Measurements from ENCODE around the gene TMEM131L.
A peak's percentile ranks its signal among the peaks of the same experiment; 100 is the strongest.
"Not testable (repeated sequence)": the region's sequence is repeated elsewhere in the genome, so short reads cannot be mapped to it uniquely, and the experiment has no call there.

The TMEM131L gene

DNA sequence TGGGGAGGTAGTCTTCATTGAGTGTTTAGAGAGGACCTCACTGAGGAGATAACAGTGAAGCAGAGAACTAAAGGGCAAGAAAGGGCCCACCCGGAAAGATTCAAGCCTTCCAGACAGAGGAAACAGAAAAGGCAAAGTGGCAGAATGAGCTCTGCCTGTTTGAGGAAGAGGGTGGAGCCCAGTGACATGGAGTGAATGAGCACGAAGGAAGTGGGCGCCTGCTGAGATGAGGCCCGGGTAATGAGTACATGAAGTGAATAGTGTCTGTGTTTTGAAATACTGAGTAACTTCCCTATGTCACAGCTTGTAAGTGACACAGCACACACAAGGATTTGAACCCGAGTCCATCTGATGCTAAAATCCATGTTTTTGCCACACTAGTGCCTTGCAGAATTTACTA is 185.4 kb downstream of the TMEM131L start:
- DNase-seq (ENCODE audit: insufficient read length, low spot score) (no peak), FAIRE-seq (no peak)
- TF ChIP-seq SPI1 (IDR thresholded peaks at IDR 0.05; ENCODE audit: low read depth, low read length) (0 out of 2 replicates have a peak, but pooled peaks have one; percentile 19), TAF1 (IDR thresholded peaks at IDR 0.05; ENCODE audit: low read depth, low read length) (no peak)

- no peak for DNase-seq (ENCODE audit: insufficient read length, low spot score)
- FAIRE-seq: no peak
- TF ChIP-seq SPI1 (IDR thresholded peaks at IDR 0.05; ENCODE audit: low read depth, low read length) (peak; percentile 4; the same call in 1 of the 2 replicates), TAF1 (IDR thresholded peaks at IDR 0.05; ENCODE audit: low read depth, low read length) (no peak)
Measured at GRCh38 chr4:153652051-153652784, 186.1 kb downstream of the TMEM131L start.

GRCh38 chr4:153655002-153655541 is 188.9 kb downstream of the TMEM131L start:
- DNase-seq (ENCODE audit: insufficient read length, low spot score) (no peak), FAIRE-seq (no peak)
- TF ChIP-seq SPI1 (IDR thresholded peaks at IDR 0.05; ENCODE audit: low read depth, low read length): no peak
- no peak for TF ChIP-seq TAF1 (IDR thresholded peaks at IDR 0.05; ENCODE audit: low read depth, low read length)
- TF ChIP-seq POLR2A (IDR thresholded peaks at IDR 0.05; ENCODE audit: low read depth, low read length): no peak
- no peak for TF ChIP-seq POLR2AphosphoS5 (IDR thresholded peaks at IDR 0.05; ENCODE audit: low read depth, low read length)
- TF ChIP-seq PAX5 (IDR thresholded peaks at IDR 0.05; ENCODE audit: insufficient read depth, low read length, severe bottlenecking): no peak
- no peak for TF ChIP-seq POU2F2 (IDR thresholded peaks at IDR 0.05; ENCODE audit: low read depth, low read length)

DNA sequence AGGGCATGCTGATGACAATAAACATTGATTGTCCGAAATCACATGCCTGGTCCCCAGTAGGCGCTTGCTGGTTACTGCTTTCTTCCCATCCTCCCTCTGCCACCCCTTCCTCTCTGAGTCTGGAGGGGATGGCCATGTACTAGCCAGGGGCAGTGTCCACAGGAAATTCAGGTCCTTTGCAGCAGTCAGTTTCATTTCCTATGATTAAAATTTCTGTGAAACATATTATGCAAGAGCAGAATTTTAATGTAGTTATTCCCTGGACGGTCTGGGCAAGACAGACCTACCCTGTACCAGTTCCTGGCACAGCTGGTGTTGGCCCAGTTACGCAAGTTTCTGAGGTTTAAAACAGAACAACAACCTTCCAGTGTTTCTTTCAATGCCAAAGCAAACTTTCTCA is 189.8 kb downstream of the TMEM131L start:
- TF ChIP-seq PAX5 (IDR thresholded peaks at IDR 0.05; ENCODE audit: insufficient read depth, low read length, severe bottlenecking) (no peak), POLR2A (IDR thresholded peaks at IDR 0.05; ENCODE audit: low read depth, low read length) (no peak), SPI1 (IDR thresholded peaks at IDR 0.05; ENCODE audit: low read depth, low read length) (no peak), POLR2AphosphoS5 (IDR thresholded peaks at IDR 0.05; ENCODE audit: low read depth, low read length) (no peak), TAF1 (IDR thresholded peaks at IDR 0.05; ENCODE audit: low read depth, low read length) (no peak), POU2F2 (IDR thresholded peaks at IDR 0.05; ENCODE audit: low read depth, low read length) (no peak)
- FAIRE-seq (no peak), DNase-seq (ENCODE audit: insufficient read length, low spot score) (no peak)

DNA sequence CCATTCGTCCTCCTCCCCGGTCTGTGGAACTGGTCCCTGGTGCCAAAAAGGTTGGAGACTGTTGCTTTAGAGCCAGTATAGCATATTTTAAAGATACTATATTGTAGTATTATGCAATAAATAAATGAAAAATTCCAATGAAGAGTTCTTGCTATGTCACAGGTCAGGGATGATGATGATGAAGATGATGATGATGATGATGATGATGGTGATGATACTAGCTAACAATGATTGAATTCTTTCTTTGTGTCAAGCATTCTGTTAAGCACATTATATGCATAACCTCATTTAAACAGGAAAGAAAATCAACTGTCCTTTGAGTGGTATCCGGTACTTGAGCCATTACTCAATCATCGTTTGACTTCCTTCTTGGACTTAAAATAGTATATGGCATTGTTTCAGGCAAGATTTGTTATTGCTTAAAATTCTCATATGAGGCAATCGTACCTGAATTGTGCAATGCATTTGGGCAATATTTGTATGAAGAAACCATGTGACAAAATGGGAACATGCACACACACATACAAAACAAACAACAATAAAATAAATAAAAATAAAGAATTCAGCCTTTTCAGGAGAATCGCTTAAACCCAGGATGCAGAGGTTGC is 195.2 kb downstream of the TMEM131L start:
- TF ChIP-seq POLR2AphosphoS5 (IDR thresholded peaks at IDR 0.05; ENCODE audit: low read depth, low read length): no peak
- DNase-seq (ENCODE audit: insufficient read length, low spot score): no peak
- no peak for FAIRE-seq

DNA sequence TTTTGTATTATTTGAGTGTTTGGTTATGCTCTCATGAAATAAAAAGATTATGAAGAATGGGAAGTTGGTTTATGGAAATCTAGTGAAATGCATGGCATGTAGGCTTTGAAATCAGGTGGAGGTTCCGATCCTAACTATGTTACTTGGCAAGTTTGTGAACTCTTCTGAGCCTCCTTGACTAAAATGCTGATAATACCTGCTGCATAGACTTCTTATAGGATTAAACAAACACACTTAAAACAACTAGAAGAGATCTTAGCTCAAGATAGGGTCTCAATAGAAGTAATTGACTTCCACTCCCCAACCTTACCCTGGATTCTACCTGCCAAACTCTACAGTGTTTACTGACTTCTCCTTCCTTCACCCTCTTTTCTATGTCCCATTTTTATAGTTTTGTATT is 195.7 kb downstream of the TMEM131L start:
- FAIRE-seq (no peak), DNase-seq (ENCODE audit: insufficient read length, low spot score) (no peak)
- no peak for TF ChIP-seq PAX5 (IDR thresholded peaks at IDR 0.05; ENCODE audit: insufficient read depth, low read length, severe bottlenecking)
- TF ChIP-seq POLR2AphosphoS5 (IDR thresholded peaks at IDR 0.05; ENCODE audit: low read depth, low read length): no peak
- TF ChIP-seq SPI1 (IDR thresholded peaks at IDR 0.05; ENCODE audit: low read depth, low read length): no peak
- TF ChIP-seq POU2F2 (IDR thresholded peaks at IDR 0.05; ENCODE audit: low read depth, low read length): no peak
- no peak for TF ChIP-seq TAF1 (IDR thresholded peaks at IDR 0.05; ENCODE audit: low read depth, low read length)
- no peak for TF ChIP-seq POLR2A (IDR thresholded peaks at IDR 0.05; ENCODE audit: low read depth, low read length)

DNA sequence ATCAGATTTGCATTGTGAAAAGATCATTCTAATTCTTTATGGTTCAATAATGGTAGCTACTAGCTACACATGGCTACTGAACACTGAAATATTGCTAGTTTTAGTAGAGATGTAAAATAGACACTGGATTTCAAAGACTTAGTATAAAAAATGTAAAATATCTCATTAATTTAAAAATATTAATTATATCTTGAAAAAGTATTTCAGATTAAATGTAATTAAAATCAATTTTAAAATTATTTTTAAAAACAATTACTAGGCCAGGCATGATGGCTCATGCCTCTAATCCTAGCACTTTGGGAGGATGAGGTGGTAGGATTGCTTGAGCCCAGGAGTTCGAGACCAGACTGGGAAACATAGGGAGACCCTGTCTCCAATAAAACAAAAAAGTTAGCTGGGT is 197.5 kb downstream of the TMEM131L start:
- TF ChIP-seq POLR2A (IDR thresholded peaks at IDR 0.05; ENCODE audit: low read depth, low read length) (no peak), TAF1 (IDR thresholded peaks at IDR 0.05; ENCODE audit: low read depth, low read length) (no peak), PAX5 (IDR thresholded peaks at IDR 0.05; ENCODE audit: insufficient read depth, low read length, severe bottlenecking) (no peak), SPI1 (IDR thresholded peaks at IDR 0.05; ENCODE audit: low read depth, low read length) (no peak), POLR2AphosphoS5 (IDR thresholded peaks at IDR 0.05; ENCODE audit: low read depth, low read length) (no peak), POU2F2 (IDR thresholded peaks at IDR 0.05; ENCODE audit: low read depth, low read length) (no peak)
- no peak for FAIRE-seq
- DNase-seq (ENCODE audit: insufficient read length, low spot score): no peak

DNA sequence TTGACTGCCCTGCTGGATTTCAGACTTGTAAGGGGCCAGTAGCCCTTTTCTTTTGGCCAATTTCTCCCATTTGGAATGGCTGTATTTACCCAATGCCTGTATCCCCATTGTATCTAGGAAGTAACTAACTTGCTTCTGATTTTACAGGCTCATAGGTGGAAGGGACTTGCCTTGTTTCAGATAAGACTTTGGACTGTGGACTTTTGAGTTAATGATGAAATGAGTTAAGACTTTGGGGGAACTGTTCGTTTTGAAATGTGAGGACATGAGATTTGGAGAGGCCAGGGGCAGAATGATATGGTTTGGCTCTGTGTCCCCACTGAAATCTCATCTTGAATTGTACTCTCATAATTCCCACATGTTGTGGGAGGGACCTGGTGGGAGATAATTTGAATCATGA is 200.3 kb downstream of the TMEM131L start:
- not testable (repeated sequence) for DNase-seq (ENCODE audit: insufficient read length, low spot score); FAIRE-seq

- FAIRE-seq: no peak
- TF ChIP-seq SPI1 (IDR thresholded peaks at IDR 0.05; ENCODE audit: low read depth, low read length) (no peak), POLR2A (IDR thresholded peaks at IDR 0.05; ENCODE audit: low read depth, low read length) (no peak), POU2F2 (IDR thresholded peaks at IDR 0.05; ENCODE audit: low read depth, low read length) (no peak), POLR2AphosphoS5 (IDR thresholded peaks at IDR 0.05; ENCODE audit: low read depth, low read length) (no peak), PAX5 (IDR thresholded peaks at IDR 0.05; ENCODE audit: insufficient read depth, low read length, severe bottlenecking) (no peak), TAF1 (IDR thresholded peaks at IDR 0.05; ENCODE audit: low read depth, low read length) (no peak)
- DNase-seq (ENCODE audit: insufficient read length, low spot score): no peak
Measured at GRCh38 chr4:153668647-153669046, 202.5 kb downstream of the TMEM131L start.

- no peak for FAIRE-seq
Measured at GRCh38 chr4:153669838-153670237, 203.7 kb downstream of the TMEM131L start.

More at GRCh38 chr4:153669838-153670237, 203.7 kb downstream of the TMEM131L start:
- TF ChIP-seq POLR2AphosphoS5 (IDR thresholded peaks at IDR 0.05; ENCODE audit: low read depth, low read length): no peak
- TF ChIP-seq PAX5 (IDR thresholded peaks at IDR 0.05; ENCODE audit: insufficient read depth, low read length, severe bottlenecking): no peak
- no peak for TF ChIP-seq POU2F2 (IDR thresholded peaks at IDR 0.05; ENCODE audit: low read depth, low read length)
- no peak for DNase-seq (ENCODE audit: insufficient read length, low spot score)
